HG02588 (cell line): Measurements from ENCODE around the gene OLFML2B.
A peak's percentile ranks its signal among the peaks of the same experiment; 100 is the strongest.
"Not testable (repeated sequence)": the region's sequence is repeated elsewhere in the genome, so short reads cannot be mapped to it uniquely, and the experiment has no call there.

ENCODE experiments used
- ATAC-seq: cut with Tn5 transposase; IDR thresholded peaks from one replicate; pipeline ENCODE4 v1.9.1; 2021; ENCODE audit warnings: mild to moderate bottlenecking, moderate library complexity; ENCODE audit not compliant: unreplicated experiment

OLFML2B gene

DNA sequence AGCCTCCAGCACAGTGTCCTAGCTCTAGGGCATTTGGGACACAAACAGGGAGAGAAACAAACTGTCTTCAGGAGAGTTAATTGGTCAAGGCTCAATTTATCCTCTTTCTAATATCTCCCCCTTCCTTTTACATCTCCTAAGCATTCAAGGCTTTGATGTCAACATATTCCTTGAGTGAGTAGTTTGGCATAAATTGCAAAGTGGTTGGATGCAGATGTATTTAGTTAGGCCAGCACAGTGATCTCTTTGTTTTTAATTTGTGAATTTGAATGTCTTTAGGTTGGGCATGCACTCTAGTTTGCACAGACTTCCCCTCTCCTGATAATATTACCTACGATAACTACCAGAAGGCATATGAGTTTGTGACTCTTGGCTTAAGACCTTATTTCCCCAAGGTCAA, 12.5 kb upstream of the OLFML2B start:
- no peak for ATAC-seq

DNA sequence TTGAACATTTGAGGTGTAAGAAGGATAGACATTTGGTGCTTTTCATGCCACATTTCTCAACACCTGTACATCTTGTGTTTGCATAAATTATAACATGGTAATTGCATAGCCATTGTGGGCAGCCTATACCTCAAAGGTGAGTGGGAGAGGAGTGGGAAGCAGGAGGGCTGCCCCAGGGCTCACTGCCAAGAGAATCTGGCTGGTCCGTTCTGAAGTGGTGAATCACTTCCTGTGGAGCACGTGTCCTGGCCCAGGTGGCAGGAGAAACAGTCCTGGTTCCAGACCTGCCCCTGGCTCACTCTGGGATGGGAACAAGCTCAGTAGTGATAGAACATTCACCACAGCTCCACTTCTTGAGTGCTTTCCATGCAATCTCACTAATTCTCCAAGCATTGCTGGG, 11.6 kb upstream of the OLFML2B start:
- ATAC-seq, result no peak

DNA sequence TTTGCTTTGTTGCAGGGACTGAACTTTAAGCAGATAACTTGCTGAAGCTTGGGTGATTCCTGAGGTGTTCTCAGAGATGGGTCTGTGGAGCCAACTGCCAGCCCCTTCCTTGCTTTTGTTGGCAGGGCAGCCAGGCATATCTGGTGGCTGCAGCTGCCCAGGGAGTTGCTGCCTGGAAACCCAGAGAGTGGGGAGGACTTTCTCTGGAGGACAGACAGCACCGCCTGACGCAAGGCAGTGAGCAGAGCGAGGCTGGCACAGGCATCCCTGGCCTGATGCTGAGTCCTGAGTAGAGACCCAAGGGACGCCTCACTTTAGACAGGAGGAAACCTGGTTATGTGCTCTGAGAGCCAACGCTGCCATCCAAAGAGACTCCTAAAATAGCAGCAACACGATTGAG, 9.8 kb upstream of the OLFML2B start:
- ATAC-seq, result no peak

DNA sequence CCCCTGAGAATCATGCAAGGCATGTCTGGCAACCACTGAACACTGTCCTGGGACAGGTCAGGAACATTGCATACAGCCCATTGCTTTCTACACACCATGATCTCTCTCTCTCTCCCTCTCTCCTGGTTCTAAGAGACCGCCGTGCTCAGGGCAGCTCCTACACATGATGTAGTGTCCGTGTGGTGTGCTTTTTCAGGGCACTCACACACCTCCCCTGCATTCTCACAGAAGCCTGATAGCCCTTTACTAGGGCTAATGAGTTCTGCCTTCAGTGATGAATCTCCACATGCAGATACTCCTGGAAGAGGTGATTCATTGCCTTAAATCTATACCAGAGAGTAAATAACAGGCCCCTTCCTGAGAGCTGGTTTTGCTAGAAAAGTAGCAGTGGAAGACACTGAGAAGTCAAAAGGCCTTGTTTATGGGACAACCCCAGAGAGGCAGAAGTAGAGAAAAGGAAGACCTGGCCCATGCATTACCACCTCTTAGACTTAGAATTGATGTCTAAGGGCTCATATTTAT, 7.2 kb upstream of the OLFML2B start:
- no peak for ATAC-seq

DNA sequence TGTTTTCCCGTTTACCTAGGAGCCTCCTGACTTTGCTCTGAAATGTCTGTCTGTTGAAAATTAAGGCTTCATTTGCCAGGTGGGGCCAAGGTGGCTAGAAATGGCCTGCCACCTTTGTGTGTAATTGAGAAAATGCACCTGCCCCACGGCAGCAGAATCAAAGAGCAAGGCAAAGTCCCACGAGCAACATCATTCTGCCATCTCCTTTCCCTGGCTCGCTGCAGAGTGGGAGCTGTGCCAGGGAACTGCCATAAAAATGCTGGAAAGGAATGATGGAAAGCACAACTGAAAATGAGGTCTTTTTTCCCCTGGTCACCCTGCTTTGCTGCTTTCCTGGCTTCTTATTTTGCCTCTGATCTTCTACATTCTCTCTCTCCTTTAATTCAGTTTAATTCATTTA, 5.5 kb upstream of the OLFML2B start:
- ATAC-seq, result no peak

DNA sequence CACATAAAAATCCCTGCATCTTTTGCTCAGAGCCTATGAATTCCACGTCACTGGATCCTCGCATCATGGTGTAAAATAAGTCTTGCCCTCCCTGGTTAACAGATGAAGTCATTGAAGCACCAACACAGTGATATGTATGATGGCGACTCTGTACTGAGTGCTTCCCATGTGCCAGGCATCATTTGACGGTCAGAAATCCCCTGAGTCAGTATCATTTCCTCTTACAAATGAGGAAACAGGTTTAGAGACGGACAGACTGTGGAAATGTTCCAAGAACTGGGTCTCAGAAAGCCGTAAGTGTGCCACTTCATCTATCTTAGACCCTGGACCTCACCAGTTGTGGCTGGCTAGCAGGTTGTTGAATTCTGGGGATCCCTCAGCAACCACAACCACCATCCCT, 5.1 kb upstream of the OLFML2B start:
- ATAC-seq, result peak; percentile 64

DNA sequence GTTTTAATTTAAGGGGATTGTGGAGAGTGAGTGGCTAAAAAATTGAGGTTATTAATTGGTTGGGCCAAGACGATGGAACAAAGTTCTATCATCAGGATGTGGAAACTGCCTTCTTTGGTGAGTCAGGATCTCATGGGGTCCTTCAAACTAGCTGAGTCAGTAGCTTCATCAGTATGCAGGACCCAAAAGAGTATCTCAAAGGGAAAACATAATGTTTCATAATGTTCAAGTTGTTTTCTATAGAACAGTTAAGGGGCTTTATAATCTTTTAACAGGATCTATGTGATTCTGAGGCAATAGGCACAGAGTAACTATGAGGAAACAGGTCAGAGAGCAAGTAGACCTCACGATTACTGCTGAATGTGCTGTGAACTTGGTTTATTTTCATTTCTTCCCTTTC, 3.2 kb upstream of the OLFML2B start:
- no peak for ATAC-seq

DNA sequence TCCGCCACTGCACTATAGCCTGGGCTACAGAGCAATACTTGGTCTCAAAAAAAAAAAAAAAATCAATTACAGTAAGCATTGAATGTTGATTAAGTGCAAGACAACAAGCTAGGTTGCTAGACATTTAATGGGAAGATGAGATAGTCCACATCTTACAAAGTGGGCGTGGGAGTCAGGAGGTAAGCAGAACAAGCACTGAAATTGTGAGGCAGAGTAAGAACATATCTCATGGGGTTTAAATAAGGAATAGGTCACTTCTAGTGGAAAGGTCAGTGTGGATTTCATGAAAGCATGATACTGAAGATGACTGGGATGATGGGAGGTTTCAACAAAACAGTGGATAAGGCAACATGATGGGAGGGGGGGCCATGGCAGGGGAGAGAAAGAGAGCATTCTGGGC, 1.9 kb upstream of the OLFML2B start:
- no peak for ATAC-seq

DNA sequence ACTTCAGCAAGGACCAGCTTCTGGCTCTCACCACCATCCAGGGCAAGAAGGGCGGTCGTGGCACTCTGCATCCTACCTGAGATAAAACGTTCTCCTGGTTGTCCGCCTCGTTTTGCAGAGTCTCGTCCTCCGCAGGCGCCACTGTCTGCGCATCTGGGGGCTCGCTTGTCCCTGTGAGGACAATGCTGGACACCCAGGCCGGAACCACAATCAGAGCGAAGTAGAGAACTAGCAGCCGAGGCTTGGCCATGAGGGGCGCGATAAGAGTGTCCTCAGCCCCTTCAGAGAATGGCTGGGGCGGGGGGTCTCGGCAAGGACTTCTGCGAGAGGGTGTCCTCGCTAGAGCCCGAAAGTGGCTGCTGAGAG, 505 bp downstream of the OLFML2B start:
- no peak for ATAC-seq

DNA sequence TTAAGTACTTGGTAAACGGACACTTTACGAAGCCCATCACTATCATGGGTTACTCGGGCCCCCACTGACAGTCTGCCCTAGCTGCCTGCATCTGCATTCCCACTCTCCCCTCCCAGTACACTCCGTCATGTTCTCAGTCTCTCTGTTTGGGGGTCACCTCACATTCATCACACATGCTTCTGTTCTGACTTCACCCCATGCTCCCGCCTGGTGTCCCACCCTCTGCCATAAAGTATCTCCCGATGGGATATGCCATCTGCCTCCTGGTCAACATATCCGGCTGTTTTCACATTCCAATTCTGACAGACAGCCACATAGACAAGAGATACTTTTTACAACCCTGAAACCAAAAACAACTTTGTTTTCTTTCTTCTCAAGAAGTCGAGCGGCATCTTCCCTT, 1.0 kb downstream of the OLFML2B start:
- ATAC-seq, result no peak

DNA sequence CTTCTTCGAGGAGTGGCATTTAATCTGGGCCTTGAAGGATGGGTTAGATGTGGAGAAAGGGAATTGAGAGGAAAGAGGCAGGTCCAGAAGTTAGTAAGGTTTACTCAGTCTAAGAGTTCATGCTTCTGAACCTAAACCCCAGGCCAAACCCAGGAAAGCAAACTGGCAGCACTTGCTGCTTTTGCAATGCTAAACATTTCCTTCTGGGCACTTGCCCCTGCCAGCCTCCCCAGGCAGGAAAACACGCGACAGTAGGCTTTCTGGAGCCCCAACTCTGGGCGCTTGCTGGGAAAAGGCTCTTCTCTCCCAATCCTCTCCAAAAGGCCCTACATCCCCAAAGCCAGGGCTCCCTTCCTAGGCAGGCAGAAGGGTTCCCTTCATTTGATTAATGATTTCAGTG, 2.5 kb downstream of the OLFML2B start:
- ATAC-seq, result no peak

DNA sequence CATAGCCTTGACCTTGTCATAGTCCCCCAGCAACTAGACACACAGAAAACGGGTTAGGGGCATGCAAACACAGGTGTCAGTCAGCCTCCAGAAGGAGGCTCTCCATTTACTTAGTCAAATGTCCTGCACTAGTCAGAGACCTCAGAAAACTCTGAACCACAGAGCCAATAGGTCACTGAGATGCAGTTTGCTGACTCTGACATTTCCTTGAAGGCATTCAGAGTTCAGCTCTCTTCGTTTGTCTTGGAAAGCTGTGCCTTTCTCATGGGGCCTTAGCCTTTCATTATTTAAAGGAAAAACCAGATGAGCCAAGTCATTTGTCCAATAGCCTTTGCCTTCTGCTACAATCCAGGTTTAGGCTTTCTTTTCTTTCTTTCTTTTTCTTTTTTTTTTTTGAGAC, 3.5 kb downstream of the OLFML2B start:
- no peak for ATAC-seq

DNA sequence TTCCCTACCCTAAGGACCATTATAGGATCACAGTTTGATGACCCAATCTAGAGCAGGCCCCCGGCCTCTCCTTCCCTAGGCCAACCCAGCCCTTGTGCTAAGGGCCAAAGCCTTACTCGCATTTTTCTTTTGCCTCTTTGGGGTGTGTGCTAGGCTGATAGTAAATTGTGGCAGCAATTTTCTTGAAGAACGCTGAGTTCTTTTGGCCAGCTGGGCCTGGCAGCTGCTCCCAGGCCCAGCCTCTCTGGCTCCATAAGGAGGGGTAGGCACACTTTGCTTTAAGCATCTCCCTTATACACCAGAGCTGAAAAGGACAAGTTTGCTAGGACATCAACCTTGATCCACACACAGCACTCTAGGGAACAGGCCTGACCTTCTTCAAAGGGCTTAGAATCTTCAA, 4.2 kb downstream of the OLFML2B start:
- no peak for ATAC-seq

DNA sequence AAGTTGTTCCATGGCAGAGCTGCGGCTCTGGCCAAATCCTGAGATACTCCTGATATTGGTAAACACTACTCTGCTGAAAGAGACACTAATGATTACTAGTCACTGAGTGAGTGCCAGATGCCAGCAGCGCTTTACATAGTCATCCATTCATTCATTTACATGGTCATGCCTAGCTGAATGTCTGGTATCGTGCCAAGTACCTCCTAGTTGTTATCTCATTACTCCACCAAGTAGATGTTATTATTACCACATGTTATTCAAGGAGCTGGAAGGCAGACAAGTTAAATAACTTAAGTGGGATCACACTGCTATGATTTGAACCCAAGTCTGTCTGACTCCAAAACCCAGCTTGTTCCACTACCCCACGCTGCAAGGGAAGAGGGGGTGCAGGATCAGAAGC, 4.7 kb downstream of the OLFML2B start:
- no peak for ATAC-seq

DNA sequence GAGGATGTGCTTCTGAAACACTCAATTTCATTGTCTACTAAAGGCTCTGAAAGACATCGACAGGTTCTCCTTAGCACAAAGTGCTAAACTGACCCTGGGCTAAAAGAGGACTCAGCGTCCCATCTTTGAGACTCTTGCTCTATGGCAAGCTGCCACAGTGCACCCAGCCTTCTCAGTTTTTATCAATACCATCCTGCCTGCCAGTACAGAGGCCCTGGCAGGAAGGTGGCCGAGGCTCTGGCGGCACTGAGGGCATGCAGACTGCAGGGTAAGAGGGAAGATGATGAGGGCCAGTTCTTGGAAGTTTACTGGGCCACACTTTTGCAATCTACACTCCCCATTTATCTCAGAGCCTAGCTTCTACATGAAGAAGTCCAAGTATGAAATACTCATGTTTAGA, 5.3 kb downstream of the OLFML2B start:
- no peak for ATAC-seq

DNA sequence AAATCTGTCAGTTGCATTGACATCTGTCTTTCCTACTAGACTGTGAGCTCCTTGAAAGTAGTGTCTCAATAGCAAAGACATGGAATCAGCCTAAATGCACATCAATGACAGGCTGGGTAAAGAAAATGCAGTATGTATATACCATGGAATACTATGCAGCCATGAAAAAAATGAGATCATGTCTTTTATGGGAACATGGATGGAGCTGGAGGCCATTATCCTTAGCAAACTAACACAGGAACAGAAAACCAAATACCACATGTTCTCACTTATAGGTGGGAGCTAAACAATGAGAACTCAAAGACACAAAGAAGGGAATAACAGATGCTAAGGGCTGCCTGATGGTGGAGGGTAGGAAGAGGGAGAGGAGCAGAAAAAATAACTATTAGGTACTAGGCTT, 5.9 kb downstream of the OLFML2B start:
- ATAC-seq, result not testable (repeated sequence)

DNA sequence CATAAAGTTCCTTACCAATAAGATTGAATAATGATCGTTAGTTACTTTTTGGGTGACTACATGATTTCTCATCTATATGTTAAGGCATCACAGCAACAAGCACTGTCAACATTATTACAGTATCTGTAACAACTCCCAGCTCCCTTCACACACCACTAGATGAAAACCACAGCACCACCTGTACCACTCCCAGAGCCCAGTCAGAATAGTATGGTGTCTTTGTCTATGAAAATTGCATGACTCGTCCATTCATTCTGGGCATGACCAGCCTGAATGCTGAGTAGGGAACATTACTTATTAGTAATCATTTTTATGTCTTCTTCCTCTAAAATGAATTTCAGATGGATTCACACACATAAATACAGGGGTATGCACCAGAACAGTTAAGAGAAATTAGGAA, 7.0 kb downstream of the OLFML2B start:
- ATAC-seq, result no peak

DNA sequence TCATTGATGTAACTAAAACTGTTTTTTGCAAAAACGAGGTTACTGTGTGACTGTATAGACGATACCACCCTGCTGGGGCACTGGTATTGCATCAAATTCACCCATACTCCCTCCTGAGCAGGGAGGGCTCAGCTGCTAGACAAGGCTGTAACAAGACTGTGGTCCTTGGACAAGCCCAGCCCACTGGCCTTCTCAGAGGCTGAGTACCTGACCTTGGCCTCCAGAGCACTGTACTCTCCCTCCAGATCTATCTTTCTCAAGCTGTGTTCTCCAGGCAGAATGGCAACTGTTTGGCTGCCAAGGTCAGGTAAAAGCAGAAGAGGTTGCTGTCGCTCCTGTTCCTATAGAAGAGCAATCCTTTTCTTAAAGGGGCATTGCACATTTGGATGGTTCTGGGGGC, 8.5 kb downstream of the OLFML2B start:
- no peak for ATAC-seq

DNA sequence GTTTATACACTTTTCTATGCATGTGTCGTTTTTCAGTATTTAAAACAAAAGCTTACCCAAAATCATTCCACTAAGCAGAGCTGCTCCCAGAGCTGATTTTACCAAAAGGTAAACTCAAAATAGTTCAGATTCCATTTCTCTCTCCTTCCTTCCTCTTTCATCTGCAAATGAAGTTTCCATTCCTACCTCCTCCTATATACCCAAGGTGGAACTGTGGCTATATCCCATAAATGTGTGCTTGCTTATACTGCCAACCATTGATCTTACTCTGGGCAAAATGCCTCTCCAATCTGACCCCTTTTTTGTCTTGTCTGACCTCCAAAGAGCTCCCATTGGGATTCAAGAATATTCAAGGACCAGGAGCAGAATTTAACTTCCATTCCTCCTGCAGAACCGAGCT, 9.5 kb downstream of the OLFML2B start:
- ATAC-seq, result no peak

DNA sequence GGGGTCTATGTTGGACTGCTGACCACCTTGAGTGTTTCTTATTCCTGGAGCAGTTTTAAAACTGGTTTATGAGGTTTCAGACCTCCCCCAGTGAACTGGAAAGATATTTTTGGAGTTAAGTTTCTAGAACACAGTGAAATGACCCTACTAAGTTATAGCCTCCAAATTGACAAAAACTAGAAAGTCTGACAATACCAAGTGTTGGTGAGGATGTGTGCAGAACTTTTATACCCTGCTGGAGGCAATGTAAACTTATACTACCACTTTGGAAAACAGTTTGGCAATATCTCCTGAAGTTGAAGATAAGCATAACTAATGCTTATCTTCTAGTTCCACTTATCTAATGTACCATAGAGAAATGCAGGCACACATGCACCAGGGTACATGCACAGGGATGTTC, 10.4 kb downstream of the OLFML2B start:
- ATAC-seq, result no peak

DNA sequence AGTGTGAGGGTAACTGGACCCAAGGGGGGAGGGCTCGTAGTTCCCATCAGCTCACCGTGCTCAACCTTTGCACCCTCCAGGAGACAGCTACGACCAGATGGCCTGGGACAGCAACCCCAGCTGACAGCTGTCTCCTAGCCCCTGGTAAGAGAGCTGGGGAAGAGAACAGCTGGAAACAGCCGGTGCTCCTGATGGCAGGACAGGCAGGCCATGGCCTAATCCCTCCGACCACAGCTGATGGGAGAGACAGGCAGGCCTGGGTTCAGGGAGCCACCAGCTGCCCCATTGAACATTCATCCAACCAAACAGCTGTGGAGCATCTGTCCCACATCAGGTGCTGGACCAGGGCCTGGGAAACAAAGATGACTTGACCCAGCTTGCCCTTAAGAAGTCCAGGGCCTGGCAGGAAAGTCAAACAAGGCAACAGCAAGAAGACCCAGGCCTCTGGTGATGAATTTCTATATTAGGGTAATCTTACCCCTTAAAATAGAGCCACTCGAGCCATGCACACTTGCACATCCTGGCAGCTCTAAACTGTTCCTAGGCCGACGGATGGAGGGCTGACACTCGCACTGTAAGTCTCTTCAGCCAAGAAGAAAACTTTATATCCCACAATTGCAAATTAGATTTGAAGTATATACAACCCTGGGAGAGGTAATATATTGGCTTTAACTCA, 12.2 kb downstream of the OLFML2B start:
- ATAC-seq, result no peak

DNA sequence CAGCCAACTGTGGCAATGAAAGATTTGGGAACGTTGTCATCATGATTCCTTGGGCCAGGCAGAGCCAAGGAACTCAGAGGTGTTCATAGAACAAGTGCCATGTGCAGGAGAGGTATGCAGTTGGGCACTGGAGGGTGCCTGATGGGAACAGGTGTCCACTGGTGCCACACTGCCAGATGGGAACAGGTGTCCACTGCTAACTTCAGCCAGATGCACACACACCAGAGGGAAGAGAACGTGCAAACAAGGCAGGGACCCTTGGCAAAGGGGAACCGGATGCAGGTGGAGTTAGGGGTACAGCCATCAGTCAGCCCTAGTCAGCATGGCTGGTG, 13.5 kb downstream of the OLFML2B start:
- ATAC-seq, result no peak

DNA sequence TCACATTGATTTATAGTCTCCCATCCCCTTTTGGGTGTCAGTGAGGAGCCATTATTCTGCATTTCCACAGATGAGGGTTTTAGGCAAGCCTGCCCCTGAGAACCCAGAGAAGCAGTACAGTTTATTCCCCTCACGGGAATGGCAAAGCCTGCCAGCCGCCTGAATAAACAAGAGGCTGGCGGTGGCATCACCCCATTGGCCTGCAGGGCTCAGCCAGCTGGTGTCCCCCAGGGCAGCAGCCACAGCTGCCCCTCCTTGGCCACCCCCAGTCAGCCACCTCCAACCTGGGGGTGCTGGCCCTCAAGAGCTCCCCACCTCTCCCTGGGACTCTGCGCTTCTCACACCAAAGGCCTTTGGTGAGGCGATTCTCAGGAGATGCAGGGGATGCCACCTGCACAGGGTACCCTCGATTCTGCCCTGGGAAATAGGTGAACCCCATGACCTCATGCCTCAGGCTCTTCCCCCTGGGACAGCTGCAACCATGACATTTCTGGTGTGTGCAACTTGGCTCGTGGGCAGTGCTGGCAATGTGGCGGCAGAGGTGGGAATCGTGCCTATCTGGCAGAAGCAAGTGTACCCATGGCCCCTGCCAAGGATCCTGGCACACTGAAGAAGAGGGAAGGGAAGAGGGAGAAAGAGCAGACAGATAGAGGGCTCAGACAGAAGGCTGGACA, 14.0 kb downstream of the OLFML2B start:
- no peak for ATAC-seq
